ENCODE results near the gene MAP3K7.

MAP3K7 gene

GRCh38 chr6:90523779-90524310, 63.0 kb downstream of the MAP3K7 start:
- FAIRE-seq, result no peak

GRCh38 chr6:90521955-90522354, 64.9 kb downstream of the MAP3K7 start:
- no peak for FAIRE-seq

- no peak for FAIRE-seq
Observed at GRCh38 chr6:90516074-90516660, 70.7 kb downstream of the MAP3K7 start.

- FAIRE-seq, result no peak
Observed at GRCh38 chr6:90514496-90514895, 72.4 kb downstream of the MAP3K7 start.

GRCh38 chr6:90508753-90509152, 78.1 kb downstream of the MAP3K7 start:
- FAIRE-seq, result no peak

- no peak for FAIRE-seq
Observed at GRCh38 chr6:90502866-90503407, 83.9 kb downstream of the MAP3K7 start.

- no peak for FAIRE-seq
Observed at GRCh38 chr6:90502381-90502780, 84.5 kb downstream of the MAP3K7 start.

- no peak for FAIRE-seq
Observed at GRCh38 chr6:90500458-90500857, 86.4 kb downstream of the MAP3K7 start.

- FAIRE-seq, result no peak
Observed at GRCh38 chr6:90497411-90497810, 89.5 kb downstream of the MAP3K7 start.

- FAIRE-seq, result no peak
Observed at GRCh38 chr6:90496258-90497016, 90.4 kb downstream of the MAP3K7 start.

- no peak for FAIRE-seq
Observed at GRCh38 chr6:90495216-90495817, 91.6 kb downstream of the MAP3K7 start.

GRCh38 chr6:90494067-90494780, 92.6 kb downstream of the MAP3K7 start:
- FAIRE-seq, result no peak

GRCh38 chr6:90493332-90493731, 93.5 kb downstream of the MAP3K7 start:
- no peak for FAIRE-seq

- no peak for FAIRE-seq
Observed at GRCh38 chr6:90492798-90493197, 94.1 kb downstream of the MAP3K7 start.

GRCh38 chr6:90492369-90492768, 94.5 kb downstream of the MAP3K7 start:
- no peak for FAIRE-seq

- FAIRE-seq, result no peak
Observed at GRCh38 chr6:90490030-90490716, 96.7 kb downstream of the MAP3K7 start.

- FAIRE-seq, result no peak
Observed at GRCh38 chr6:90488816-90489215, 98.1 kb downstream of the MAP3K7 start.

- FAIRE-seq, result no peak
Observed at GRCh38 chr6:90485635-90486277, 101.1 kb downstream of the MAP3K7 start.

- no peak for FAIRE-seq
Observed at GRCh38 chr6:90484903-90485302, 102.0 kb downstream of the MAP3K7 start.

GRCh38 chr6:90484385-90484784, 102.5 kb downstream of the MAP3K7 start:
- FAIRE-seq, result no peak

GRCh38 chr6:90483956-90484355, 102.9 kb downstream of the MAP3K7 start:
- FAIRE-seq, result no peak
